SK-N-SH (cell line): ENCODE data around the gene ATP2A3.

Experiments used
- ELF1 ChIP-seq: IDR thresholded peaks from 2 replicates; pipeline ENCODE4 v1.4.0; 2012
- EP300 ChIP-seq, 2 experiments: IDR thresholded peaks; 2 replicates each; pipeline versions ENCODE4 v1.4.0 to v1.6.1; 2012; ENCODE audit warnings: borderline replicate concordance in 1 of 2, low read depth in 1 of 2, low read length in 1 of 2
- MEF2A ChIP-seq: IDR thresholded peaks from 2 replicates; pipeline ENCODE4 v1.4.0; 2012; ENCODE audit warnings: low read depth, borderline replicate concordance
- MXI1 ChIP-seq: IDR thresholded peaks from 2 replicates; pipeline ENCODE4 v1.6.1; 2012; ENCODE audit warnings: mild to moderate bottlenecking, low read depth, low read length, improper control_type of control experiment
- POLR2AphosphoS5 ChIP-seq: IDR thresholded peaks from 2 replicates; pipeline ENCODE4 v1.6.1; 2012; ENCODE audit warnings: low read depth, low read length
- RFX5 ChIP-seq: IDR thresholded peaks from 2 replicates; pipeline ENCODE4 v1.6.1; 2012; ENCODE audit warnings: mild to moderate bottlenecking, improper control_type of control experiment, low read length
- RXRA ChIP-seq: IDR thresholded peaks from 2 replicates; pipeline ENCODE4 v1.4.0; 2012; ENCODE audit warnings: low read depth, mild to moderate bottlenecking, borderline replicate concordance
- SIN3A ChIP-seq: IDR thresholded peaks from 2 replicates; pipeline ENCODE4 v1.6.1; 2012; ENCODE audit warnings: low read depth, mild to moderate bottlenecking, low read length, moderate library complexity, borderline replicate concordance
- TAF1 ChIP-seq: IDR thresholded peaks from 2 replicates; pipeline ENCODE4 v1.6.1; 2012; ENCODE audit warnings: low read depth, mild to moderate bottlenecking, low read length, moderate library complexity, borderline replicate concordance
- YY1 ChIP-seq: IDR thresholded peaks from 2 replicates; pipeline ENCODE4 v1.4.0; 2012; ENCODE audit warnings: low read depth, mild to moderate bottlenecking
- TF ChIP-seq, protein P1 (sequence below): IDR thresholded peaks from 2 replicates; pipeline ENCODE4 v1.4.0; 2012; ENCODE audit warnings: low read depth
- TF ChIP-seq, protein P2 (sequence below): IDR thresholded peaks from 2 replicates; pipeline ENCODE4 v1.4.0; 2012; ENCODE audit warnings: low read depth, borderline replicate concordance
- TF ChIP-seq, protein P3 (sequence below): fragments of 200-600 bp; sonication (generic); IDR thresholded peaks from 2 replicates; pipeline ENCODE4 v1.6.1; 2017; ENCODE audit warnings: antibody characterized with exemption, mild to moderate bottlenecking, moderate library complexity
- TF ChIP-seq, protein P4 (sequence below): IDR thresholded peaks from 2 replicates; pipeline ENCODE4; 2012

DNA sequence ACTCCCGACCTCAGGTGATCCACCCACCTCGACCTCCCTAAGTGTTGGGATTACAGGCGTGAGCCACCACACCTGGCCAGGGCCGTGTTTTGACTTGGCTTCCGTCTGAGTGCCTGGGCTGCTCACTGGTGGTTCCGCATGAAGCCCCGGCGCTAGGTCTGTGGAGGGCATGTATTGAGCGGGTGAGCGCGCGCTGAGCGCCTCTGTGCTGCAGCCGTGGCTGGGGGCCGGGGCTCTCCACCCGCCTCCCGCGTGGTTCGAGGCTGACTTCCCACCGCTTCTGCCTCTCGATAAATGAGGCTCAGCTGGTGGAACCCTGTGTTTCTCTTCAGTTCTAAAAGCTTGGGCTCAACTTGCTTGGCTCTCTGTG is 38.9 kb upstream of the ATP2A3 start:
- TF ChIP-seq, protein P1, sequence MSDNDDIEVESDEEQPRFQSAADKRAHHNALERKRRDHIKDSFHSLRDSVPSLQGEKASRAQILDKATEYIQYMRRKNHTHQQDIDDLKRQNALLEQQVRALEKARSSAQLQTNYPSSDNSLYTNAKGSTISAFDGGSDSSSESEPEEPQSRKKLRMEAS = no peak
- TF ChIP-seq, protein P2, sequence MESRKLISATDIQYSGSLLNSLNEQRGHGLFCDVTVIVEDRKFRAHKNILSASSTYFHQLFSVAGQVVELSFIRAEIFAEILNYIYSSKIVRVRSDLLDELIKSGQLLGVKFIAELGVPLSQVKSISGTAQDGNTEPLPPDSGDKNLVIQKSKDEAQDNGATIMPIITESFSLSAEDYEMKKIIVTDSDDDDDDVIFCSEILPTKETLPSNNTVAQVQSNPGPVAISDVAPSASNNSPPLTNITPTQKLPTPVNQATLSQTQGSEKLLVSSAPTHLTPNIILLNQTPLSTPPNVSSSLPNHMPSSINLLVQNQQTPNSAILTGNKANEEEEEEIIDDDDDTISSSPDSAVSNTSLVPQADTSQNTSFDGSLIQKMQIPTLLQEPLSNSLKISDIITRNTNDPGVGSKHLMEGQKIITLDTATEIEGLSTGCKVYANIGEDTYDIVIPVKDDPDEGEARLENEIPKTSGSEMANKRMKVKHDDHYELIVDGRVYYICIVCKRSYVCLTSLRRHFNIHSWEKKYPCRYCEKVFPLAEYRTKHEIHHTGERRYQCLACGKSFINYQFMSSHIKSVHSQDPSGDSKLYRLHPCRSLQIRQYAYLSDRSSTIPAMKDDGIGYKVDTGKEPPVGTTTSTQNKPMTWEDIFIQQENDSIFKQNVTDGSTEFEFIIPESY = no peak
- TF ChIP-seq TAF1 (no peak), RFX5 (no peak), SIN3A (no peak), ELF1 (no peak), POLR2AphosphoS5 (no peak), YY1 (no peak), RXRA (no peak), EP300 (IDR thresholded peaks at IDR 0.05; ENCODE audit: borderline replicate concordance in 1 of 2, low read depth in 1 of 2, low read length in 1 of 2) (no peak), MXI1 (no peak), MEF2A (no peak)
- TF ChIP-seq, protein P3, sequence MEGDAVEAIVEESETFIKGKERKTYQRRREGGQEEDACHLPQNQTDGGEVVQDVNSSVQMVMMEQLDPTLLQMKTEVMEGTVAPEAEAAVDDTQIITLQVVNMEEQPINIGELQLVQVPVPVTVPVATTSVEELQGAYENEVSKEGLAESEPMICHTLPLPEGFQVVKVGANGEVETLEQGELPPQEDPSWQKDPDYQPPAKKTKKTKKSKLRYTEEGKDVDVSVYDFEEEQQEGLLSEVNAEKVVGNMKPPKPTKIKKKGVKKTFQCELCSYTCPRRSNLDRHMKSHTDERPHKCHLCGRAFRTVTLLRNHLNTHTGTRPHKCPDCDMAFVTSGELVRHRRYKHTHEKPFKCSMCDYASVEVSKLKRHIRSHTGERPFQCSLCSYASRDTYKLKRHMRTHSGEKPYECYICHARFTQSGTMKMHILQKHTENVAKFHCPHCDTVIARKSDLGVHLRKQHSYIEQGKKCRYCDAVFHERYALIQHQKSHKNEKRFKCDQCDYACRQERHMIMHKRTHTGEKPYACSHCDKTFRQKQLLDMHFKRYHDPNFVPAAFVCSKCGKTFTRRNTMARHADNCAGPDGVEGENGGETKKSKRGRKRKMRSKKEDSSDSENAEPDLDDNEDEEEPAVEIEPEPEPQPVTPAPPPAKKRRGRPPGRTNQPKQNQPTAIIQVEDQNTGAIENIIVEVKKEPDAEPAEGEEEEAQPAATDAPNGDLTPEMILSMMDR = no peak
- TF ChIP-seq, protein P4, sequence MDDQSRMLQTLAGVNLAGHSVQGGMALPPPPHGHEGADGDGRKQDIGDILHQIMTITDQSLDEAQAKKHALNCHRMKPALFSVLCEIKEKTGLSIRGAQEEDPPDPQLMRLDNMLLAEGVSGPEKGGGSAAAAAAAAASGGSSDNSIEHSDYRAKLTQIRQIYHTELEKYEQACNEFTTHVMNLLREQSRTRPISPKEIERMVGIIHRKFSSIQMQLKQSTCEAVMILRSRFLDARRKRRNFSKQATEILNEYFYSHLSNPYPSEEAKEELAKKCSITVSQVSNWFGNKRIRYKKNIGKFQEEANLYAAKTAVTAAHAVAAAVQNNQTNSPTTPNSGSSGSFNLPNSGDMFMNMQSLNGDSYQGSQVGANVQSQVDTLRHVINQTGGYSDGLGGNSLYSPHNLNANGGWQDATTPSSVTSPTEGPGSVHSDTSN = no peak
